Measurements from ENCODE around the gene DENND5B. TPM values are rescaled to one million over a fixed set of nuclear protein-coding genes. Genes with fewer than 3 reads are reported as not detected.

DENND5B gene
- total and polyA plus RNA-seq, 12 donors = 5.2 to 60.8 (median 45.3) TPM

DNA sequence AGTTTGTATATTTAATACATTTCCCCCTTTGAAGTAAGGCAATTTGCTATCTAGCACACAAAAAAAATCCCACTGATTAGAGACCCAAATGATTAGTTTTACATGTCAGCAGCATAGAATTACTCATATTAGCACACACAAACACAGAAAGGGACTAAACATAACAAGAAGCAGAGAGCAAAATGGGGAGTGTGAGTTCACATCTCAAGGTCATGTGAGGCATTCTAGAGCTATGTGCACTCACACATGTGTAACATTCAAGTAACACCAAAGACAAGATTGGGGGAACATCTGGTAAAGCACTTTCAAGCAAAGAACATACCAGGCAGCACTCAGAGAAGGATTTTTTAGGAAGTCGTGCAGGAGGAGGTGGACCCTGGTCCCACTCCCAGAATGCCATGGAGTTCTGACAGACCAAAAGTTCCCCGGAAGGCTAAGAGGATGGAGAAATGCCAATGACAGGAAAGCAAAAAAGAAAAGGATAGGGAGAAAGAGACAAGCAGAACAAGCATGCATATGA, 159.2 kb downstream of the DENND5B start:
- Histone ChIP-seq H3K4me3 (no peak overlapping the region), H3K27me3 (no peaks in the 10 kb centered on the region), H3K36me3 (peaks cover 0 to 9% (median 0%) of the 10 kb centered on the region in 9 donors), H3K9me3 (no peaks in the 10 kb centered on the region), H3K4me1 (peaks cover 0 to 18% (median 5%) of the 10 kb centered on the region in 9 donors), H3K27ac (peak overlapping the region in 1 of 10 donors; percentile 22)
- TF ChIP-seq, protein P1, sequence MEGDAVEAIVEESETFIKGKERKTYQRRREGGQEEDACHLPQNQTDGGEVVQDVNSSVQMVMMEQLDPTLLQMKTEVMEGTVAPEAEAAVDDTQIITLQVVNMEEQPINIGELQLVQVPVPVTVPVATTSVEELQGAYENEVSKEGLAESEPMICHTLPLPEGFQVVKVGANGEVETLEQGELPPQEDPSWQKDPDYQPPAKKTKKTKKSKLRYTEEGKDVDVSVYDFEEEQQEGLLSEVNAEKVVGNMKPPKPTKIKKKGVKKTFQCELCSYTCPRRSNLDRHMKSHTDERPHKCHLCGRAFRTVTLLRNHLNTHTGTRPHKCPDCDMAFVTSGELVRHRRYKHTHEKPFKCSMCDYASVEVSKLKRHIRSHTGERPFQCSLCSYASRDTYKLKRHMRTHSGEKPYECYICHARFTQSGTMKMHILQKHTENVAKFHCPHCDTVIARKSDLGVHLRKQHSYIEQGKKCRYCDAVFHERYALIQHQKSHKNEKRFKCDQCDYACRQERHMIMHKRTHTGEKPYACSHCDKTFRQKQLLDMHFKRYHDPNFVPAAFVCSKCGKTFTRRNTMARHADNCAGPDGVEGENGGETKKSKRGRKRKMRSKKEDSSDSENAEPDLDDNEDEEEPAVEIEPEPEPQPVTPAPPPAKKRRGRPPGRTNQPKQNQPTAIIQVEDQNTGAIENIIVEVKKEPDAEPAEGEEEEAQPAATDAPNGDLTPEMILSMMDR (IDR thresholded peaks at IDR 0.05) = no peak
- 13 to 17% methylated on average over 2 of the region's 2 CpGs for WGBS, 2 donors
- ATAC-seq (peak in 5 of 8 donors; percentile 20 to 45 (median 42)), DNase-seq (no peak)
- intact Hi-C loops (cut with DNase I) = no loop called here

DNA sequence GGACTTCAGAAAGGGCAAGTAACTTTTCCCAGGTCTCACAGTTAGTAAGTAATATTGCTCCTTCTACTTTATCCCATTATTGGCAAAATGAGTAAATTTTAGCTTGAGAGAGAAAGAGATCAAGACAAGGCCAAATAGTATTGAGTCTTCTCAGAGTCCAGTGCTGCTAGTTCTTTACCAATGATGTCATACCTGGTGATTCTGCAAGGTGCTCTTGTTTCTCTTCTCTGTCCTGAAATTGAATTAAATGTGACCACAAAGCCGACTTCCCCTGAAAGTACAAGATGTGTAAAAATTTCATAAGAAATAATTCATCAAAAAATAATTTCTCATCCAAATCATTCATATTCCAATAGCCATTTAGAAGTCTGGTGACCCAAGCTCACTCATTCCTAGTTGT, 167.5 kb downstream of the DENND5B start:
- no peaks in the 10 kb centered on the region for H3K27me3 ChIP-seq
- 87 to 97% methylated on average over 1 of the region's 1 CpG for WGBS, 2 donors
- DNase-seq = no peak
- H3K9me3 ChIP-seq = no peaks in the 10 kb centered on the region
- no peak for ATAC-seq
- H3K36me3 ChIP-seq = peaks cover 0 to 78% (median 13%) of the 10 kb centered on the region in 9 donors
- no peak overlapping the region for H3K27ac ChIP-seq
- TF ChIP-seq, protein P1 (IDR thresholded peaks at IDR 0.05) = no peak
- H3K4me3 ChIP-seq = no peak overlapping the region
- intact Hi-C loops (cut with DNase I) = no loop called here
- H3K4me1 ChIP-seq = no peaks in the 10 kb centered on the region

DNA sequence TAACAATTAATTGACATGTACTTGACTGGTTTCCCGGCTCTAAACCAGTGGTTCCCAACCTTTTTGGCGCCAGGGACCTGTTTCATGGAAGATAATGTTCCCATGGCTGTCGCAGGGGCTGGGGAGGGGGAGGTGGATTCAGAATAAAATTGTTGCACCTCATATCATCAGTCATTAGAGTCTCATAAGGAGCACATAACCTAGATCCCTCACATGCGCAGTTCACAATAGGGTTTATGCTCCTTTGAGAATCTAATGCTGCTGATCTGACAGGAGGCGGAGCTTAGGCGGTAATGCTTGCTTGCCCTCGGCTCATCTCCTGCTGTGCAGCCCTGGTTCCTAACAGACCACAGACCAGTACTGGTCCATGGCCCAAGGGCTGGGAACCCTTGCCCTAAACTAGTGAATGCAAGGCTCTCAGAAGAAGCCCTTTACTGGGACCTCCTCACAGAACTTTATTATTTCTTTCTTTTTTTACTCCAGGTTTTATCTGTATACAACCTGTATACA, 178.6 kb downstream of the DENND5B start:
- H3K27me3 ChIP-seq = no peaks in the 10 kb centered on the region
- intact Hi-C loops (cut with DNase I) = no loop called here
- no peak for DNase-seq
- no peak overlapping the region for H3K4me3 ChIP-seq
- peaks cover 0 to 80% (median 20%) of the 10 kb centered on the region in 9 donors for H3K36me3 ChIP-seq
- no peak for ATAC-seq
- no peak overlapping the region for H3K27ac ChIP-seq
- 87 to 90% methylated on average over 7 of the region's 7 CpGs for whole genome bisulfite sequencing, 2 donors
- H3K4me1 ChIP-seq = no peaks in the 10 kb centered on the region
- no peaks in the 10 kb centered on the region for H3K9me3 ChIP-seq
- TF ChIP-seq, protein P1 (IDR thresholded peaks at IDR 0.05) = no peak

DNA sequence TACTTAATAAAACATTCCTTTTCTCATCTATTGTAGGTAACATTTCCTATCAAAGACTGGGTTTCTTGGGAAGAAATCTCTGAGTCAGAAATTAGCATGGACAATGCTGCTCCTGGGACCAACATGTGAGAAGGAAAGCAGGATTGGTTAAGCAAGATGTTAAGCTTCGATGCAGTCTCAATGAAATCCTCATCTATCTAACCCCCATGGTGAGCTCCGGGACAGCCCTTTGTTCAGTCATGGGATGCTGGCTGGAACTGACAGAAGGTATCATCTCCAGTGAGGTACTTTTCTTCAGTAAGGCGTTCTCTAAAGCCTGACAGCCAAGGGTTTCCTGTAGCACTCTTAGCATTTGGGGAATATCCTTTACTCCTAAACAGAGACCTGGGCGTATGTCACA, 182.2 kb downstream of the DENND5B start:
- Histone ChIP-seq H3K4me3 (no peak overlapping the region), H3K9me3 (no peaks in the 10 kb centered on the region), H3K36me3 (peaks cover 0 to 70% (median 12%) of the 10 kb centered on the region in 9 donors), H3K27me3 (no peaks in the 10 kb centered on the region), H3K4me1 (peaks cover 0 to 4% (median 0%) of the 10 kb centered on the region in 9 donors), H3K27ac (no peak overlapping the region)
- DNase-seq (no peak), ATAC-seq (no peak)
- TF ChIP-seq, protein P1 (IDR thresholded peaks at IDR 0.05) = no peak
- intact Hi-C loops (cut with DNase I) = loop anchor here in 1 of 10 donors (10.0 kb wide), 1 partner anchor 656 kb away; no protein-coding TSS in a partner anchor
- WGBS, 2 donors = 92 to 93% methylated on average over 4 of the region's 4 CpGs

All from heart right ventricle (tissue), 16 donors.